HEK293T (cell line): ENCODE results near the gene SORBS1.

Experiments
- BHLHE40 ChIP-seq: fragments of 450-650 bp; IDR thresholded peaks from 2 replicates; pipeline ENCODE4 v1.6.1; 2016; ENCODE audit warnings: mild to moderate bottlenecking, moderate library complexity, borderline replicate concordance
- FOXK2 ChIP-seq: fragments of 450-650 bp; IDR thresholded peaks from 2 replicates; pipeline ENCODE4 v1.6.1; 2016; ENCODE audit warnings: mild to moderate bottlenecking
- FOXM1 ChIP-seq: fragments of 450-650 bp; IDR thresholded peaks from 2 replicates; pipeline ENCODE4 v1.6.1; 2017; ENCODE audit warnings: mild to moderate bottlenecking, borderline replicate concordance
- L3MBTL2 ChIP-seq: fragments of 450-650 bp; conservative IDR thresholded peaks from 2 replicates; pipeline ENCODE4 v1.6.1; 2016; ENCODE audit warnings: mild to moderate bottlenecking
- LEF1 ChIP-seq: fragments of 450-650 bp; IDR thresholded peaks from 2 replicates; pipeline ENCODE4 v1.6.1; 2017; ENCODE audit warnings: mild to moderate bottlenecking, borderline replicate concordance
- NFRKB ChIP-seq: fragments of 450-650 bp; IDR thresholded peaks from 2 replicates; pipeline ENCODE4 v1.6.1; 2016; ENCODE audit warnings: mild to moderate bottlenecking, moderate library complexity
- PKNOX1 ChIP-seq: fragments of 450-650 bp; IDR thresholded peaks from 2 replicates; pipeline ENCODE4 v1.6.1; 2016
- SP1 ChIP-seq: fragments of 450-650 bp; IDR thresholded peaks from 2 replicates; pipeline ENCODE4 v1.6.1; 2017
- SUZ12 ChIP-seq: fragments of 450-650 bp; IDR thresholded peaks from 2 replicates; pipeline ENCODE4 v1.6.1; 2016; ENCODE audit warnings: mild to moderate bottlenecking
- TARDBP ChIP-seq: fragments of 450-650 bp; IDR thresholded peaks from 2 replicates; pipeline ENCODE4 v1.6.1; 2016

GRCh38 chr10:95562341-95562965, 1.3 kb upstream of the SORBS1 start:
- TF ChIP-seq FOXK2 = no peak
- no peak for TF ChIP-seq SP1
- no peak for TF ChIP-seq FOXM1
- no peak for TF ChIP-seq TARDBP
- no peak for TF ChIP-seq SUZ12
- TF ChIP-seq LEF1 = no peak
- no peak for TF ChIP-seq PKNOX1
- no peak for TF ChIP-seq NFRKB
- no peak for TF ChIP-seq BHLHE40
- TF ChIP-seq L3MBTL2 = no peak
